ENCODE results near the gene JAG2.
A peak's percentile ranks its signal among the peaks of the same experiment; 100 is the strongest.

Gene JAG2
- 1.6 to 3.8 (median 3.1) reads per million in 3 experiments for total RNA-seq

- DNase-seq = peak; percentile 37
These were observed at the start of gene JAG2 for GRCh38 chr14:105168496-105168978. JAG2 (minus strand) TSS chr14:105168776; CDS start chr14:105168420, 356 bp downstream.

GRCh38 chr14:105217774-105218173, 49.2 kb upstream of the JAG2 start:
- DNase-seq = no peak

DNA sequence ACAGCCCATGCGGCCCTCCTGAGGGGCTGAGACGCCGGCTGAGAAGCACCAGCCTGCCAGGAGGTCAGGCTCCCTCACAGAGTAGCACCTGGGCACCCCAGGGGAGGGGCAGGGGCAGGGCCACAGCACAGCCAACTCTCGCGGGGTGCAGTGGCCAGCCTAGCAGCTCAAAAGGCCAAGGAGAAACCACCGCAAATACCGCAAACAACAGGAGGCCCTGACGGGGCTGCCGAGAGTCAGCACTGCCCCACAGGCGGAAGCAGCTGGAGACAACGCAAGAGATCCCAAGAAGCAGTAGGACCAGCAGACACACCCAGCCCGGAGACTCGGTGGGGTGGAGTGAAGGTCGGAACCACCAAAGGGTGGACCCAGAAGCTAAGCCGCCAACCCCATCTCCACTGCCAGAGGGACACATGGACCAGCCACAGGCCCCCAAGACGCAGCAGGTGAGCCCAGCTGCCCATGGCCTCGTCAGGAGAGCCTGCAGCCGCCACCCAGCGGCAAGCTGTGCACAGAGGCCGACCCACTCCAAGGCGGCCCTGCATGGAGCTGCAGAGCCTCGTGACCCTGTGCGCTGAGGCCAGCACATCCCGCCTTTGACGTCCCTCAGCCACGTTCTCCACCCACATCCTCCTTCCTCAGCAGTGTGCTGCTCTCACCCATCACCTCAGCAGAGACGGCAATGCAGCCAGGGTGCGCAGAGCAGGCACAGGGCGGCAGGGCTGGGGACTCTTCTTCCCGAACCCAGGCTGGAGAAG, 48.1 kb upstream of the JAG2 start:
- no peak for DNase-seq

- DNase-seq = no peak
These were observed 47.0 kb upstream of the JAG2 start for GRCh38 chr14:105215602-105216001.

DNA sequence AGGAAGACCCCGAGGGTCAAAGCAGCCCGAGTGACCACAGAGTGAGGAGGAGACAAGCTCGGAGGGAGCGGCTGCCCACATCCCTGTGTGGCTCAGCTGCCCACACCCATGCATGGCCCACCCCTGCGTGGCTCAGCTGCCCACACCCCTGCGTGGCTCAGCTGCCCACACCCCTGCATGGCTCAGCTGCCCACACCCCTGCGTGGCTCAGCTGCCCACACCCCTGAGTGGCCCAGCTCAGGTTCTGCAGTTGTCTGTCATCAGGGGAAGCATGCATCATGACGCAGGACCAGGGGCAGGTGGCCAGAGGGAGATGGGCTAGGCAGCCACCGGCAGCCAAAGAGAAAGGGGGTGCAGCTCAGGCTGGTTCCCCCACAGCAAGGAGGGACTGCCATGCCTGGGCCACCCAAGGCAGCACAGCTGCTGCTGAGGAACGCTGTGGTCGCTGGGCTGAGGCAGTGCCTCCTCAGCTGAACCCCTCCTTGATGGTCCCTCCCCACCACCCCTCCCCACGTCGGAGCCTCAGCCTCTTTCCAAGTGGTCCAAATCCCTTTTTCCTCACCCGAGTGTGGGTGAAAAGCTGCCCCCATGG, 45.8 kb upstream of the JAG2 start:
- DNase-seq = no peak

GRCh38 chr14:105213361-105213760, 44.8 kb upstream of the JAG2 start:
- DNase-seq = no peak

GRCh38 chr14:105212541-105213300, 44.1 kb upstream of the JAG2 start:
- no peak for DNase-seq

GRCh38 chr14:105211758-105212089, 43.1 kb upstream of the JAG2 start:
- DNase-seq = no peak

- no peak for DNase-seq
These were observed 42.6 kb upstream of the JAG2 start for GRCh38 chr14:105211086-105211757.

DNA sequence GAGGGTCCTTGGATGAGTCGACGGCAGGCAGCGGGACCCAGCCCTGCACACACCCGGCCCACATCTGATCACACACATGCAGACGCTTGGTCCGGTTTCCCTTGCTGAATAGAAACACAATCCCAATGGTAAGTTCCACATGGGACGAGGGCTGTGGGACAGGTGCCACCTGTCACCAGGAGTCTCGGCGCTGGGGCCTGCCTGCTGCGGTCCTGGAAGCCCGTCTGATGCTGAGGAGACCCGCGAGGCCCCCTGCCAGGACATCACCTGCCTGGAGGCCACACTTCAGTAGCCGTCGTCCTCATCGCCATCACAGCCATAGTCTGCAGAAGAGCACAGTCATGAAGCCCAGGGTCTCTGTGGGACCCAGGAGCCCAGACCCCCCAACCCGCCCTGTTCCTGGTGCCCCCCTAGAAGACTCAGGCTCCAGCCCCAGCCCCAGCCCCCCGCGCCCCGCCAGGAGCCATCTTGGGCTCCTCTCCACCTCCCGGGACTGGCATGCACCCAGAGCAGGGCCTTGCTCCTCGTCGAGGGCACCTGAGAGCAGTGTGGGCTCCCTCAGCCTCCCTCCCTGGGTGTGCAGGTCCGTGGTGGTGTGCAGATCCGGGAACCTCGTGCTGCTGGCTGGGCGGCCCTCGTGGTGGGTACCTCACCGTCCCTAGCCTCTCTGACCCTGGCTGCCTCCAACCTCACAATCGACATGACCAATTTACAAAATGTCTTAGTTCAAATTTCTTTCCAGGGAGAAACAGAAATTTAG, 41.9 kb upstream of the JAG2 start:
- DNase-seq = no peak

DNA sequence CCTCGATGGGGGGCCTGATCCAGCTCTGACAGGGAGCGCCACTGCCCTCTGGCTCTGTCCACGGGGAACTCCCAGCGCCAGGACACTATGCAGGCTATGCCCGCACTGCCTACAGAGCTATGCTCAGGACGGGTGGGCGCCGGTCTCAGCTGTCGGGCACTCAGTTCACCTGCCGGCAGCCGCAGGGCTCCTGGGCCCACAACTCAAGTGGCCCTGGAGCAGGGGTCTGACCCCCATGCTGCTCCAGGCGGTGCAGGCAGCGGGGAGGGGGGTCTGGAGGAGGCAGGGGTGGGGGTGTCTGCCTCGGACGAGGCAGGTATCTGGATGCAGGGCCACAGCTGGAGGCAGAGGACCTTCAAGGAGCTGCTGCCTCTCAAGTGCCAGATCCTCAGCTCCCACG, 41.1 kb upstream of the JAG2 start:
- no peak for DNase-seq

DNA sequence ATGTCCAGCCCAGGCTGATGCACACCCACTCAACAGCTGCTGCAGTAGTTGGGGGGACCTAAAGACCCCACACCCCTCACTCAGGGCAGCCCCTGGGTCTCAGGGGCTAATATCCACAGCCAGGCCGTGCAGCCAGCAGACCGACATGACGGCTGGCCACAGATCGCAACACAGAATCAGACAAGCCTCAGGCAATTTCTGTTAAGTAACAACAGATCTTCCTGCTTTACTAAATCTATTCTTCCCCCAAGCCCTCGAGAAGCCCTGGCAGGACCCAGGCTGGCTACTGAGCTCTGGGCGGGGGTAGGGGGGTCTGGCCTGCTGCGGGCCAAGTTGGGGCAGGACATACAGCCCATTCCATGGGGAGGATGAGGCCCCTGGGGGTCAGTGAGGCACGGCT, 40.5 kb upstream of the JAG2 start:
- no peak for DNase-seq

GRCh38 chr14:105208738-105209075, 40.1 kb upstream of the JAG2 start:
- no peak for DNase-seq

GRCh38 chr14:105207996-105208737, 39.6 kb upstream of the JAG2 start:
- no peak for DNase-seq

GRCh38 chr14:105207460-105207901, 38.9 kb upstream of the JAG2 start:
- DNase-seq = no peak

DNA sequence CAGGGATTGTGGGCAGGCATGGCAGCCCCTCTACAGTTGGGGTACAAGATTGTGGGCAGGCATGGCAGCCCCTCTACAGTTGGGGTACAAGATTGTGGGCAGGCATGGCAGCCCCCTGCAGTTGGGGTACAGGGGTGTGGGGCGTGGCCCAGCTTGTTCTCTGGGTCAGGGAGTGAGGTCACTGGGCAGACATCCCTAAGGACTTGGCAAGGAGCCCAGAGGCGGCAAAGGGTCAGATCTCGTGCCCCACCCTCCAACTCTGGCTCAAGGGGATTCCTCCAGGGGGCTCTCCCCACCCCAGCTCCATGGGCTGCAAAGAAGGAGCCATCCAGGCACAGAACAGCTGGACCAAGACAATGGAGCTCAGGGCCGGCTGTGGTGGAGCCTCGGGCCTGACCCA, 38.3 kb upstream of the JAG2 start:
- DNase-seq = no peak

DNA sequence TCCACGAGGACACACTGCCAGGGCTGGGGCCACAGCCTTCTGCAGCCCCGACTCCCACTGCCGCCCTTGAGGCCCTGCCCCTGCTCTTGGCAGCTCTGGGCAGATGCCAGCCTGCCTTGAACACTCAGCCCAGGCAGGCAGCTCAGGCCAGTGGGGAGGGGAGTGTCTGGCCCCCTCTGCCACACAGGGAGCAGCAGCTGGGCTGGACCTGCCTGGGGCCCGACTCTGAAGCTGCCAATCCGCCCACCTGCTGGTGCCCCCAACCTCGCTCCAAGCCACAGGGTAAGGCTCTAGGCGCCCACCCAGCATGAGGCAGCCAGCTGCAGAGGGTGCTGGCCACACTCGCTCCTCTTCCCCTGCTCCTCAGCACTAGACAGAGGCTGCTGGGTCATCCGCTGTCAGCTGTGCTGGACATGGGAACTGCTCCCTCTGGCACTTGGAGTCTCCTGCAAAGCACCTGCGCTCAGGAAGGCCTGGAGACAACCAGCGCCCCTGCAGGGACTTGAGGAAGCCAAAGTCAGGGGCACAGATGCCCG, 37.2 kb upstream of the JAG2 start:
- no peak for DNase-seq

DNA sequence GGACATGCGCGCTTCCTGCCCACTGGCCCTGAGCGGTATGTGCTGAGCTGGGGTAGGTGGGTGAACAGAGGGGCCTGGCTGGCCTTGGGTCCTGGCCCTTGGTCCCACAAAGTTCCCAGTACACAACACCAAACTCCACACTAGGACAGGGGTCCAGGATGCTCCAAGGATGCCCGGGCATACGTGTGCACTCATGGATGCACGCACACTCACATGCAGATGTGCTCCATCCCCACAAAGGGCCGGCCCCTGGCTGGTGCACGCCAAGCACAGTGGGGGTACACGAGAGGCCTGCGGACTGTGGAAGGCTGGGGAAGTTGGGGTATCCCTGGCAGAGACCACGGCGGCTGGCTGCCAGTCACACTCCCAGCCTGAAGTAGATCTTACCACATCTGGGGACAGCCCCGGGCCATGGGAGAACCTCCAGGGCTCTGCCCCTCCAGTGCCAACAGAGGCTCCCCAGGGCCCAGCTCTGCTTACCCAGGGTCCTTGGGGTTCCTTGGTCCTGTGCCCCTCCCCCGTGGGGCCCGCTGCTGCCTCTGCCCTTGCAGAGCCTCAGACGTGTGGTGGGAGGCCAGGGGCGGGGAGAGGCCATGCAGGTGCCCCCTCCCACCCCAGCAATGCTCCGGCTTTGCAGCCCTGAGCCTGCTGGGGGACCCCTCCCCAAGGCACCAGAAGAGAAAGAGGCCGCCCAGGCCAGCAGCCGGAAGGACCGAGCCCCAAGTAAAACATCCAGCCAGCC, 36.5 kb upstream of the JAG2 start:
- no peak for DNase-seq

GRCh38 chr14:105204206-105204930, 35.8 kb upstream of the JAG2 start:
- no peak for DNase-seq

- DNase-seq = no peak
These were observed 35.1 kb upstream of the JAG2 start for GRCh38 chr14:105203701-105204100.
